HepG2 (cell line): ENCODE results near the gene BLVRA. TPM values are rescaled to one million over a fixed set of nuclear protein-coding genes. Genes with fewer than 3 reads are reported as not detected.

Experiments used
- ATAC-seq: fragments of 200-7000 bp; cut with Tn5 transposase; 3 replicates; pipeline ENCODE4 v1.9.1; 2020; ENCODE audit warnings: mild to moderate bottlenecking, moderate library complexity
- BruUV-seq: library from RNA; stranded (reverse); fragments of 400-500 nt; replicated peaks from 2 replicates; lab custom pipeline; 2021; lab: Mats Ljungman, UMichigan
- CTCF ChIA-PET: fragments of 300-600 bp; formaldehyde crosslinking; extraction: SDS; loops from one replicate; lab custom pipeline; 2021; ENCODE audit warnings: low total read pairs, inconsistent platforms, low intra/inter-chr PET ratio; lab: Yijun Ruan, JAX
- POLR2A ChIA-PET: fragments of 350-600 bp; sonication (Branson Sonifier 250); formaldehyde crosslinking; loops from one replicate; lab custom pipeline; 2020; ENCODE audit warnings: antibody characterized with exemption, inconsistent platforms; lab: Yijun Ruan, JAX
- DNase-seq: peaks from one replicate; pipeline ENCODE4 v3.0.0-alpha.2; 2015; ENCODE audit warnings: low spot score
- FAIRE-seq: peaks from 3 replicates; lab custom pipeline; 2011; peaks lifted over from hg19 to GRCh38; lab: Jason Lieb, UNC
- H2AFZ ChIP-seq: one replicate; pipeline ENCODE4 v1.6.1; 2011; ENCODE audit warnings: low read length, inconsistent platforms
- H3K27ac ChIP-seq: fragments of 300-600 bp; 3 replicates; pipeline ENCODE4 v1.8.0; 2011; ENCODE audit warnings: mixed run types, mild to moderate bottlenecking, mixed read lengths, low read length, inconsistent platforms; ENCODE audit not compliant: insufficient read depth; ENCODE audit errors: extremely low read length
- H3K27me3 ChIP-seq, 2 experiments: fragments of 200-600 bp in 1 of 2; 2 replicates in 1 of 2; 3 replicates in 1 of 2; pipeline versions ENCODE4 v1.6.0 to v1.8.0; 2011; ENCODE audit warnings: low read length in 2 of 2, mild to moderate bottlenecking in 2 of 2, moderate library complexity in 2 of 2, inconsistent platforms in 1 of 2; ENCODE audit not compliant: insufficient read depth in 2 of 2, control insufficient read depth in 1 of 2
- H3K36me3 ChIP-seq, 2 experiments: fragments of 200-600 bp in 1 of 2; replicated peaks in 1 of 2; 2 replicates in 1 of 2; 3 replicates in 1 of 2; pipeline versions ENCODE4 v1.5.1 to v1.8.0; 2011; ENCODE audit warnings: low read length in 2 of 2, inconsistent platforms in 1 of 2; ENCODE audit not compliant: insufficient read depth in 2 of 2, control insufficient read depth in 1 of 2
- H3K4me1 ChIP-seq: 2 replicates; pipeline ENCODE4 v1.5.1; 2012; ENCODE audit warnings: low read length, inconsistent platforms; ENCODE audit not compliant: insufficient read depth
- H3K4me2 ChIP-seq: 2 replicates; pipeline ENCODE4 v1.6.0; 2011; ENCODE audit warnings: low read depth, low read length, inconsistent platforms
- H3K4me3 ChIP-seq, 3 experiments: fragments of 200-600 bp in 1 of 3; sonication (generic), shearing (Covaris generic) in 1 of 3; replicated peaks in 1 of 3; 2 replicates each; pipeline ENCODE4 v1.5.1; 2011 to 2016; ENCODE audit warnings: low read length in 3 of 3, inconsistent platforms in 2 of 3, low read depth in 2 of 3, mild to moderate bottlenecking in 2 of 3, control low read depth in 1 of 3, mixed read lengths in 1 of 3; ENCODE audit not compliant: insufficient read depth in 1 of 3
- H3K79me2 ChIP-seq: one replicate; pipeline ENCODE4 v1.6.1; 2011; ENCODE audit warnings: low read length, inconsistent platforms; ENCODE audit not compliant: insufficient read depth
- H3K9ac ChIP-seq: 2 replicates; pipeline ENCODE4 v1.6.0; 2011; ENCODE audit warnings: mild to moderate bottlenecking, low read depth, low read length, inconsistent platforms; ENCODE audit not compliant: insufficient read depth
- H3K9me3 ChIP-seq: 2 replicates; pipeline ENCODE4 v1.5.1; 2012; ENCODE audit warnings: mild to moderate bottlenecking, low read length
- H4K20me1 ChIP-seq: 2 replicates; pipeline ENCODE4 v1.6.0; 2011; ENCODE audit warnings: inconsistent platforms, mild to moderate bottlenecking, low read length, moderate library complexity; ENCODE audit not compliant: insufficient read depth
- ARID3A ChIP-seq: IDR thresholded peaks from 2 replicates; pipeline ENCODE4 v1.6.1; 2012; ENCODE audit warnings: low read depth, low read length, improper control_type of control experiment
- CTCF ChIP-seq: sonication (generic); formaldehyde crosslinking; IDR thresholded peaks from 2 replicates; pipeline ENCODE4 v1.5.0; 2020; ENCODE audit warnings: mild to moderate bottlenecking, missing genetic modification reagents, moderate library complexity
- FOXO1 ChIP-seq: sonication (generic); formaldehyde crosslinking; IDR thresholded peaks from 2 replicates; pipeline ENCODE4 v1.4.0; 2020; ENCODE audit warnings: missing genetic modification reagents
- IKZF1 ChIP-seq: fragments of 450-650 bp; IDR thresholded peaks from 2 replicates; pipeline ENCODE4 v1.7.1; 2016
- PTBP1 ChIP-seq: fragments of 200-400 bp; formaldehyde crosslinking; IDR thresholded peaks from 2 replicates; pipeline ENCODE4 v1.6.1; 2018; ENCODE audit warnings: low read length, low read depth; ENCODE audit not compliant: poor library complexity, severe bottlenecking
- SMC3 ChIP-seq: IDR thresholded peaks from 2 replicates; pipeline ENCODE4 v1.6.1; 2011; ENCODE audit warnings: low read length, improper control_type of control experiment
- STAG1 ChIP-seq: sonication (generic); formaldehyde crosslinking; IDR thresholded peaks from 2 replicates; pipeline ENCODE4 v1.4.0; 2020; ENCODE audit warnings: missing genetic modification reagents
- TBX3 ChIP-seq: fragments of 450-650 bp; IDR thresholded peaks from 2 replicates; pipeline ENCODE4 v1.6.1; 2017; ENCODE audit warnings: antibody characterized with exemption, mild to moderate bottlenecking, inconsistent platforms, borderline replicate concordance
- TGIF2 ChIP-seq: IDR thresholded peaks from 2 replicates; pipeline ENCODE4 v1.6.1; 2016; ENCODE audit warnings: control low read depth, missing compliant biosample characterization
- WGBS: methylation state at CpG from one replicate; pipeline ENCODE4 v1.1.6; 2017; ENCODE audit warnings: low lambda C conversion rate; 5-methylcytosine and 5-hydroxymethylcytosine counted together
- in situ Hi-C: cut with HindIII; loops from 2 replicates; pipeline ENCODE4 v1.10.0; 2017; ENCODE audit warnings: low pct_unique_long_range_greater_than_20kb; ENCODE audit not compliant: extremely low pct_ligation_motif_present
- intact Hi-C: fragments of 100-400 bp; cut with micrococcal nuclease; formaldehyde crosslinking; loops from one replicate; pipeline ENCODE4 v1.10.0; 2022; ENCODE audit not compliant: unreplicated experiment
- polyA plus RNA-seq, 8 experiments: library from polyadenylated mRNA; depleted of rRNA in 3 of 8; stranded (reverse) in 7 of 8; unstranded in 1 of 8; fragments of >200 nt; fragmentation: Illumina TruSeq in 4 of 8; extraction: Trizol in 4 of 8; gene quantifications; 2 replicates each; pipeline versions ENCODE4 v1.2.1 to v1.2.3, GENCODE V29; 2011 to 2016; ENCODE audit warnings: low read depth in 4 of 8, missing spikeins in 1 of 8, mixed read lengths in 1 of 8; ENCODE audit not compliant: insufficient read depth in 1 of 8
- total RNA-seq, 5 experiments: library from RNA; depleted of rRNA; stranded (reverse); fragments of >200 nt; fragmentation: Illumina TruSeq; extraction: Trizol; gene quantifications; 2 replicates each; pipeline ENCODE4 v1.2.3, GENCODE V29; 2016; ENCODE audit warnings: low read depth in 1 of 5

BLVRA gene
- total and polyA plus RNA-seq, 2 of the 13 experiments (the other 11 are each of a cell fraction or from before 2014, with no cell fraction given) = 39.2 to 64.2 TPM

GRCh38 chr7:43716598-43716997, 41.9 kb upstream of the BLVRA start:
- WGBS = 63% methylated on average over 2 of the region's 2 CpGs
- peaks cover 11% of the 10 kb centered on the region for H3K4me1 ChIP-seq
- no peak overlapping the region for H3K27ac ChIP-seq
- no peak overlapping the region for H3K9ac ChIP-seq
- POLR2A ChIA-PET = interaction anchor here (0.9 kb wide), 2 partner anchors 13 to 134 kb away, joined by 3 read pairs; partner anchors contain the start of genes COA1 and STK17A
- peaks cover 9% of the 10 kb centered on the region; the same call in 1 of the 2 replicates for H4K20me1 ChIP-seq
- FAIRE-seq (no peak), DNase-seq (no peak)
- H3K79me2 ChIP-seq = peaks cover 84% of the 10 kb centered on the region
- H3K27me3 ChIP-seq = no peaks in the 10 kb centered on the region
- no peak for TF ChIP-seq IKZF1
- TF ChIP-seq, all 625 proteins: peak for 0
- no TSS peak for BruUV-seq
- in situ Hi-C loops (loop anchor here (25.0 kb wide), 1 partner anchor 254 kb away; no protein-coding TSS in a partner anchor), intact Hi-C loops (no loop called here)
- Histone ChIP-seq H3K9me3 (no peaks in the 10 kb centered on the region), H3K4me3 (no peak overlapping the region), H2AFZ (no peak overlapping the region), H3K36me3 (peaks cover 0 to 2% of the 10 kb centered on the region in 2 experiments; a peak in 1 of 5 replicates), H3K4me2 (no peak overlapping the region)
- CTCF ChIA-PET = no interaction called here
- ATAC-seq = no peak

GRCh38 chr7:43721193-43721806, 37.2 kb upstream of the BLVRA start:
- POLR2A ChIA-PET = no interaction called here
- H3K4me2 ChIP-seq = no peak overlapping the region
- no peak overlapping the region for H2AFZ ChIP-seq
- peak; percentile 39 for DNase-seq
- no TSS peak for BruUV-seq
- no peak overlapping the region for H3K27ac ChIP-seq
- FAIRE-seq = no peak
- H3K4me1 ChIP-seq = peaks cover 12% of the 10 kb centered on the region
- H3K4me3 ChIP-seq = no peak overlapping the region
- intact Hi-C loops (loop anchor here (1.0 to 5.0 kb wide), 4 partner anchors 90 to 264 kb away; no protein-coding TSS in a partner anchor), in situ Hi-C loops (loop anchor here (25.0 kb wide), 1 partner anchor 259 kb away; no protein-coding TSS in a partner anchor)
- H3K9ac ChIP-seq = no peak overlapping the region
- 72% methylated on average over 2 of the region's 2 CpGs for WGBS
- H3K79me2 ChIP-seq = peaks cover 92% of the 10 kb centered on the region
- no peaks in the 10 kb centered on the region for H3K27me3 ChIP-seq
- H3K9me3 ChIP-seq = no peaks in the 10 kb centered on the region
- peaks cover 11% of the 10 kb centered on the region; the same call in 1 of the 2 replicates for H4K20me1 ChIP-seq
- CTCF ChIA-PET = interaction anchor here (1.6 to 3.0 kb wide), 3 partner anchors 89 to 139 kb away, joined by 7 to 13 read pairs (median 12); partner anchors contain the start of gene STK17A
- TF ChIP-seq ARID3A (peak; percentile 60; the same call in 1 of the 2 replicates), TGIF2 (CRISPR knock-in tag) (no peak), TBX3 (no peak), PTBP1 (no peak), FOXO1 (CRISPR knock-in tag) (no peak), SMC3 (peak; percentile 26; the same call in 1 of the 2 replicates), CTCF (CRISPR knock-in tag) (peak; percentile 55), STAG1 (CRISPR knock-in tag) (peak; percentile 73)
- H3K36me3 ChIP-seq = no peaks in the 10 kb centered on the region; a peak in 1 of 5 replicates
- ATAC-seq = no peak
